ENCODE measurements around the gene ANKRD33B. TPM values are rescaled to one million over a fixed set of nuclear protein-coding genes. Genes with fewer than 3 reads are reported as not detected.
A peak's percentile ranks its signal among the peaks of the same experiment; 100 is the strongest.

ANKRD33B gene
- total and polyA plus RNA-seq, 2 experiments from 2014 or later = 2.9 to 15.4 TPM

DNA sequence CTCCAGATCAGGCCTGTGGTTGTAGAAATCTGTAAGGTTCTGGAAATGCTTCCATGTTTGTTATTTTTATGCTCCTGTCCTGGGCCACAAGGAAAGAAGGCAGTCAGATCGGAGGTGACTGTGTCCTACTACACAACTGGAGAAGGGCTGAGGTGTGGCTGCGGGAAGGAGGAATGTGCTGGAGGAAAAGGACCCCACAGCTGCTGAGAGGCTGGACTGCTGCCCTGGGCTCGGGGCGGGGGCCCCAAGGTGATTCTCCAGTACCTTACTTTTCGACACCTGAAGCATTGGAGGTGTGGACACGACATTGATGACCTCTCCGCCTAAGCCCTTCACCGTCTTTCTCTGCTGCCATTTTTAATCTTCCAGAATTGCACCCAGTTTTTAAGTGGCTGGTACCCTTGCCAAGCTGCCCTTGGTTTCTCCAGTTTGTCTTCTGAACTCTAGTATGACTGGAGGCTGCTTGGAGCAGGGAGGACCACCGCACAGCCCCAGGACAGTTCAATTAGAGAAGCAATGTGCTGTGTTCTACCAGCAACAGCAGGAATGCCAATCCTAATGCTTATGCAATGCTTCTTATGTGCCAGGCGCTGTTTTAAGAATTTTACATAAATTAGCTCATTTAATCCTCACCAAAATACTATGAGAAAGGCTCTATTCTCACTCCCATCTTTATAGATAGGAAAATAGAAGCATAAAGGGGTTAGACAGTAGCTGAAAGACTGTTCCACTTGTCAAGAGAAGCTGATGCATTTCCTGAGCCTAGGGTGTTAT, 13.5 kb upstream of the ANKRD33B start:
- peak overlapping the region; percentile 9; the same call in 1 of the 2 replicates for H3K4me2 ChIP-seq
- Mint-ChIP-seq H3K9me3 (peaks cover 8% of the 10 kb centered on the region; the same call in 1 of the 3 replicates), H3K27ac (peak overlapping the region; percentile 96)

More for the DNA sequence above, 13.5 kb upstream of the ANKRD33B start:
- H3K4me1 Mint-ChIP-seq = peaks cover 32% of the 10 kb centered on the region
- Histone ChIP-seq H3K4me1 (ENCODE audit: insufficient read depth) (peaks cover 8% of the 10 kb centered on the region), H3K36me3 (ENCODE audit: insufficient read depth) (no peaks in the 10 kb centered on the region), H3K27me3 (ENCODE audit: insufficient read depth) (no peaks in the 10 kb centered on the region), H3K4me3 (no peak overlapping the region), H4K20me1 (replicated peaks; ENCODE audit: insufficient read depth) (no peaks in the 10 kb centered on the region), H3K79me2 (replicated peaks; ENCODE audit: insufficient read depth) (no peaks in the 10 kb centered on the region), H3K27ac (ENCODE audit: low read depth) (peak overlapping the region; percentile 93), H3F3A (replicated peaks; ENCODE audit: low read depth) (peaks cover 8% of the 10 kb centered on the region), H3K9me2 (ENCODE audit: insufficient read depth) (no peaks in the 10 kb centered on the region; the same call in 1 of the 2 replicates), H2AFZ (no peak overlapping the region)
- TF ChIP-seq ZNF331 (CRISPR knock-in tag; IDR thresholded peaks at IDR 0.05; ENCODE audit: low read depth) (no peak), EZH2 (IDR thresholded peaks at IDR 0.05; ENCODE audit: low read depth, unreplicated experiment) (no peak), JUNB (IDR thresholded peaks at IDR 0.05; ENCODE audit: unreplicated experiment) (no peak), STAT1 (IDR thresholded peaks at IDR 0.05; ENCODE audit: unreplicated experiment) (no peak), EZH2phosphoT487 (IDR thresholded peaks at IDR 0.05; ENCODE audit: unreplicated experiment) (no peak), NANOG (IDR thresholded peaks at IDR 0.05; ENCODE audit: borderline replicate concordance) (no peak), POLR2AphosphoS5 (IDR thresholded peaks at IDR 0.05; ENCODE audit: low read depth) (no peak), CREB1 (CRISPR knock-in tag; IDR thresholded peaks at IDR 0.05; ENCODE audit: low read depth) (no peak), ZNF114 (CRISPR knock-in tag; IDR thresholded peaks at IDR 0.05) (no peak)
- TF ChIP-seq, protein P1, sequence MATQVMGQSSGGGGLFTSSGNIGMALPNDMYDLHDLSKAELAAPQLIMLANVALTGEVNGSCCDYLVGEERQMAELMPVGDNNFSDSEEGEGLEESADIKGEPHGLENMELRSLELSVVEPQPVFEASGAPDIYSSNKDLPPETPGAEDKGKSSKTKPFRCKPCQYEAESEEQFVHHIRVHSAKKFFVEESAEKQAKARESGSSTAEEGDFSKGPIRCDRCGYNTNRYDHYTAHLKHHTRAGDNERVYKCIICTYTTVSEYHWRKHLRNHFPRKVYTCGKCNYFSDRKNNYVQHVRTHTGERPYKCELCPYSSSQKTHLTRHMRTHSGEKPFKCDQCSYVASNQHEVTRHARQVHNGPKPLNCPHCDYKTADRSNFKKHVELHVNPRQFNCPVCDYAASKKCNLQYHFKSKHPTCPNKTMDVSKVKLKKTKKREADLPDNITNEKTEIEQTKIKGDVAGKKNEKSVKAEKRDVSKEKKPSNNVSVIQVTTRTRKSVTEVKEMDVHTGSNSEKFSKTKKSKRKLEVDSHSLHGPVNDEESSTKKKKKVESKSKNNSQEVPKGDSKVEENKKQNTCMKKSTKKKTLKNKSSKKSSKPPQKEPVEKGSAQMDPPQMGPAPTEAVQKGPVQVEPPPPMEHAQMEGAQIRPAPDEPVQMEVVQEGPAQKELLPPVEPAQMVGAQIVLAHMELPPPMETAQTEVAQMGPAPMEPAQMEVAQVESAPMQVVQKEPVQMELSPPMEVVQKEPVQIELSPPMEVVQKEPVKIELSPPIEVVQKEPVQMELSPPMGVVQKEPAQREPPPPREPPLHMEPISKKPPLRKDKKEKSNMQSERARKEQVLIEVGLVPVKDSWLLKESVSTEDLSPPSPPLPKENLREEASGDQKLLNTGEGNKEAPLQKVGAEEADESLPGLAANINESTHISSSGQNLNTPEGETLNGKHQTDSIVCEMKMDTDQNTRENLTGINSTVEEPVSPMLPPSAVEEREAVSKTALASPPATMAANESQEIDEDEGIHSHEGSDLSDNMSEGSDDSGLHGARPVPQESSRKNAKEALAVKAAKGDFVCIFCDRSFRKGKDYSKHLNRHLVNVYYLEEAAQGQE (IDR thresholded peaks at IDR 0.05; ENCODE audit: unreplicated experiment) = no peak
- TF ChIP-seq, protein P2, sequence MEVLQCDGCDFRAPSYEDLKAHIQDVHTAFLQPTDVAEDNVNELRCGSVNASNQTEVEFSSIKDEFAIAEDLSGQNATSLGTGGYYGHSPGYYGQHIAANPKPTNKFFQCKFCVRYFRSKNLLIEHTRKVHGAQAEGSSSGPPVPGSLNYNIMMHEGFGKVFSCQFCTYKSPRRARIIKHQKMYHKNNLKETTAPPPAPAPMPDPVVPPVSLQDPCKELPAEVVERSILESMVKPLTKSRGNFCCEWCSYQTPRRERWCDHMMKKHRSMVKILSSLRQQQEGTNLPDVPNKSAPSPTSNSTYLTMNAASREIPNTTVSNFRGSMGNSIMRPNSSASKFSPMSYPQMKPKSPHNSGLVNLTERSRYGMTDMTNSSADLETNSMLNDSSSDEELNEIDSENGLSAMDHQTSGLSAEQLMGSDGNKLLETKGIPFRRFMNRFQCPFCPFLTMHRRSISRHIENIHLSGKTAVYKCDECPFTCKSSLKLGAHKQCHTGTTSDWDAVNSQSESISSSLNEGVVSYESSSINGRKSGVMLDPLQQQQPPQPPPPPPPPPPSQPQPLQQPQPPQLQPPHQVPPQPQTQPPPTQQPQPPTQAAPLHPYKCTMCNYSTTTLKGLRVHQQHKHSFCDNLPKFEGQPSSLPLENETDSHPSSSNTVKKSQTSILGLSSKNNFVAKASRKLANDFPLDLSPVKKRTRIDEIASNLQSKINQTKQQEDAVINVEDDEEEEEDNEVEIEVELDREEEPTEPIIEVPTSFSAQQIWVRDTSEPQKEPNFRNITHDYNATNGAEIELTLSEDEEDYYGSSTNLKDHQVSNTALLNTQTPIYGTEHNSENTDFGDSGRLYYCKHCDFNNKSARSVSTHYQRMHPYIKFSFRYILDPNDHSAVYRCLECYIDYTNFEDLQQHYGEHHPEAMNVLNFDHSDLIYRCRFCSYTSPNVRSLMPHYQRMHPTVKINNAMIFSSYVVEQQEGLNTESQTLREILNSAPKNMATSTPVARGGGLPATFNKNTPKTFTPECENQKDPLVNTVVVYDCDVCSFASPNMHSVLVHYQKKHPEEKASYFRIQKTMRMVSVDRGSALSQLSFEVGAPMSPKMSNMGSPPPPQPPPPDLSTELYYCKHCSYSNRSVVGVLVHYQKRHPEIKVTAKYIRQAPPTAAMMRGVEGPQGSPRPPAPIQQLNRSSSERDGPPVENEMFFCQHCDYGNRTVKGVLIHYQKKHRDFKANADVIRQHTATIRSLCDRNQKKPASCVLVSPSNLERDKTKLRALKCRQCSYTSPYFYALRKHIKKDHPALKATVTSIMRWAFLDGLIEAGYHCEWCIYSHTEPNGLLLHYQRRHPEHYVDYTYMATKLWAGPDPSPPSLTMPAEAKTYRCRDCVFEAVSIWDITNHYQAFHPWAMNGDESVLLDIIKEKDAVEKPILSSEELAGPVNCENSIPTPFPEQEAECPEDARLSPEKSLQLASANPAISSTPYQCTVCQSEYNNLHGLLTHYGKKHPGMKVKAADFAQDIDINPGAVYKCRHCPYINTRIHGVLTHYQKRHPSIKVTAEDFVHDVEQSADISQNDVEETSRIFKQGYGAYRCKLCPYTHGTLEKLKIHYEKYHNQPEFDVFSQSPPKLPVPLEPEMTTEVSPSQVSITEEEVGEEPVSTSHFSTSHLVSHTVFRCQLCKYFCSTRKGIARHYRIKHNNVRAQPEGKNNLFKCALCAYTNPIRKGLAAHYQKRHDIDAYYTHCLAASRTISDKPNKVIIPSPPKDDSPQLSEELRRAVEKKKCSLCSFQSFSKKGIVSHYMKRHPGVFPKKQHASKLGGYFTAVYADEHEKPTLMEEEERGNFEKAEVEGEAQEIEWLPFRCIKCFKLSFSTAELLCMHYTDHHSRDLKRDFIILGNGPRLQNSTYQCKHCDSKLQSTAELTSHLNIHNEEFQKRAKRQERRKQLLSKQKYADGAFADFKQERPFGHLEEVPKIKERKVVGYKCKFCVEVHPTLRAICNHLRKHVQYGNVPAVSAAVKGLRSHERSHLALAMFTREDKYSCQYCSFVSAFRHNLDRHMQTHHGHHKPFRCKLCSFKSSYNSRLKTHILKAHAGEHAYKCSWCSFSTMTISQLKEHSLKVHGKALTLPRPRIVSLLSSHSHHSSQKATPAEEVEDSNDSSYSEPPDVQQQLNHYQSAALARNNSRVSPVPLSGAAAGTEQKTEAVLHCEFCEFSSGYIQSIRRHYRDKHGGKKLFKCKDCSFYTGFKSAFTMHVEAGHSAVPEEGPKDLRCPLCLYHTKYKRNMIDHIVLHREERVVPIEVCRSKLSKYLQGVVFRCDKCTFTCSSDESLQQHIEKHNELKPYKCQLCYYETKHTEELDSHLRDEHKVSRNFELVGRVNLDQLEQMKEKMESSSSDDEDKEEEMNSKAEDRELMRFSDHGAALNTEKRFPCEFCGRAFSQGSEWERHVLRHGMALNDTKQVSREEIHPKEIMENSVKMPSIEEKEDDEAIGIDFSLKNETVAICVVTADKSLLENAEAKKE (CRISPR knock-in tag; IDR thresholded peaks at IDR 0.05) = no peak
- TF ChIP-seq, protein P3, sequence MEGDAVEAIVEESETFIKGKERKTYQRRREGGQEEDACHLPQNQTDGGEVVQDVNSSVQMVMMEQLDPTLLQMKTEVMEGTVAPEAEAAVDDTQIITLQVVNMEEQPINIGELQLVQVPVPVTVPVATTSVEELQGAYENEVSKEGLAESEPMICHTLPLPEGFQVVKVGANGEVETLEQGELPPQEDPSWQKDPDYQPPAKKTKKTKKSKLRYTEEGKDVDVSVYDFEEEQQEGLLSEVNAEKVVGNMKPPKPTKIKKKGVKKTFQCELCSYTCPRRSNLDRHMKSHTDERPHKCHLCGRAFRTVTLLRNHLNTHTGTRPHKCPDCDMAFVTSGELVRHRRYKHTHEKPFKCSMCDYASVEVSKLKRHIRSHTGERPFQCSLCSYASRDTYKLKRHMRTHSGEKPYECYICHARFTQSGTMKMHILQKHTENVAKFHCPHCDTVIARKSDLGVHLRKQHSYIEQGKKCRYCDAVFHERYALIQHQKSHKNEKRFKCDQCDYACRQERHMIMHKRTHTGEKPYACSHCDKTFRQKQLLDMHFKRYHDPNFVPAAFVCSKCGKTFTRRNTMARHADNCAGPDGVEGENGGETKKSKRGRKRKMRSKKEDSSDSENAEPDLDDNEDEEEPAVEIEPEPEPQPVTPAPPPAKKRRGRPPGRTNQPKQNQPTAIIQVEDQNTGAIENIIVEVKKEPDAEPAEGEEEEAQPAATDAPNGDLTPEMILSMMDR (conservative IDR thresholded peaks at IDR 0.05; ENCODE audit: low read depth in 2 of 2) = no peak
- TF ChIP-seq, protein P4, sequence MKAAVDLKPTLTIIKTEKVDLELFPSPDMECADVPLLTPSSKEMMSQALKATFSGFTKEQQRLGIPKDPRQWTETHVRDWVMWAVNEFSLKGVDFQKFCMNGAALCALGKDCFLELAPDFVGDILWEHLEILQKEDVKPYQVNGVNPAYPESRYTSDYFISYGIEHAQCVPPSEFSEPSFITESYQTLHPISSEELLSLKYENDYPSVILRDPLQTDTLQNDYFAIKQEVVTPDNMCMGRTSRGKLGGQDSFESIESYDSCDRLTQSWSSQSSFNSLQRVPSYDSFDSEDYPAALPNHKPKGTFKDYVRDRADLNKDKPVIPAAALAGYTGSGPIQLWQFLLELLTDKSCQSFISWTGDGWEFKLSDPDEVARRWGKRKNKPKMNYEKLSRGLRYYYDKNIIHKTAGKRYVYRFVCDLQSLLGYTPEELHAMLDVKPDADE (IDR thresholded peaks at IDR 0.05) = no peak
- H3K27me3 Mint-ChIP-seq (ENCODE audit: insufficient read depth, low read depth, poor library complexity) = peaks cover 13% of the 10 kb centered on the region
- DNase-seq (ENCODE audit: low spot score) = no peak
- no peaks in the 10 kb centered on the region for H3K36me3 Mint-ChIP-seq (ENCODE audit: low read depth)
- H3K4me3 Mint-ChIP-seq = no peak overlapping the region
- ATAC-seq = no peak

All from GM23338 (cell line).